ENCODE data around the gene DMP1.

The DMP1 gene, protein sequence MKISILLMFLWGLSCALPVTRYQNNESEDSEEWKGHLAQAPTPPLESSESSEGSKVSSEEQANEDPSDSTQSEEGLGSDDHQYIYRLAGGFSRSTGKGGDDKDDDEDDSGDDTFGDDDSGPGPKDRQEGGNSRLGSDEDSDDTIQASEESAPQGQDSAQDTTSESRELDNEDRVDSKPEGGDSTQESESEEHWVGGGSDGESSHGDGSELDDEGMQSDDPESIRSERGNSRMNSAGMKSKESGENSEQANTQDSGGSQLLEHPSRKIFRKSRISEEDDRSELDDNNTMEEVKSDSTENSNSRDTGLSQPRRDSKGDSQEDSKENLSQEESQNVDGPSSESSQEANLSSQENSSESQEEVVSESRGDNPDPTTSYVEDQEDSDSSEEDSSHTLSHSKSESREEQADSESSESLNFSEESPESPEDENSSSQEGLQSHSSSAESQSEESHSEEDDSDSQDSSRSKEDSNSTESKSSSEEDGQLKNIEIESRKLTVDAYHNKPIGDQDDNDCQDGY

DNA sequence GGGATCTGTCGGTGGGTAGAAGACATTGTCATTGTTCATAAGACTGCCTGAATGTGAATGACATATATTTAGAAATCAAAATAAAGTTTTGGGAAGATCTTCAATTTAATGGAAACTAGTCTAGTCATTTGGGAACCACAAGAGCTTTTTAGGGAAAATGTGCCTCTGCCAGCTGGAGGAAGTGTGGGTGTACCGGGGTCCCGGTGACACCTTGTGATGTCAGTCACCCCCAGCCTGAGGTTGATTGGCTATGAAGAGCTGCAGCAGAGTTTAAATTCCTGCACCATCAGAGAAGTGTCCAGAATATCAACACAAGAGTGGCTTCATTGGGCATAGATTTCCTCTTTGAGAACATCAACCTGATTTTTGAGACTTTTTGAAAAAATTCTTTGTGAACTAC lies at the start of gene DMP1:
TSS of gene DMP1 (plus strand) at position 301 of the 400 bp plus-strand sequence. CDS start 6,213 bp downstream, outside the sequence.
- Histone ChIP-seq H3K4me1 (no peaks in the 10 kb centered on the region), H3K4me2 (ENCODE audit: low read length) (no peak within 1 kb of the TSS), H3K9me3 (ENCODE audit: control insufficient read depth, low read length) (no peaks in the 10 kb centered on the region), H3K79me2 (no peaks in the 10 kb centered on the region), H3K27me3 (ENCODE audit: control insufficient read depth, insufficient read depth, low read length) (no peaks in the 10 kb centered on the region), H3K27ac (no peak within 1 kb of the TSS), H3K36me3 (ENCODE audit: control insufficient read depth, insufficient read depth, low read length) (no peaks in the 10 kb centered on the region), H3K9ac (no peak within 1 kb of the TSS), H2AFZ (no peak within 1 kb of the TSS), H3K4me3 (ENCODE audit: low read depth, low read length) (no peak within 1 kb of the TSS)
- TF ChIP-seq, protein P1, sequence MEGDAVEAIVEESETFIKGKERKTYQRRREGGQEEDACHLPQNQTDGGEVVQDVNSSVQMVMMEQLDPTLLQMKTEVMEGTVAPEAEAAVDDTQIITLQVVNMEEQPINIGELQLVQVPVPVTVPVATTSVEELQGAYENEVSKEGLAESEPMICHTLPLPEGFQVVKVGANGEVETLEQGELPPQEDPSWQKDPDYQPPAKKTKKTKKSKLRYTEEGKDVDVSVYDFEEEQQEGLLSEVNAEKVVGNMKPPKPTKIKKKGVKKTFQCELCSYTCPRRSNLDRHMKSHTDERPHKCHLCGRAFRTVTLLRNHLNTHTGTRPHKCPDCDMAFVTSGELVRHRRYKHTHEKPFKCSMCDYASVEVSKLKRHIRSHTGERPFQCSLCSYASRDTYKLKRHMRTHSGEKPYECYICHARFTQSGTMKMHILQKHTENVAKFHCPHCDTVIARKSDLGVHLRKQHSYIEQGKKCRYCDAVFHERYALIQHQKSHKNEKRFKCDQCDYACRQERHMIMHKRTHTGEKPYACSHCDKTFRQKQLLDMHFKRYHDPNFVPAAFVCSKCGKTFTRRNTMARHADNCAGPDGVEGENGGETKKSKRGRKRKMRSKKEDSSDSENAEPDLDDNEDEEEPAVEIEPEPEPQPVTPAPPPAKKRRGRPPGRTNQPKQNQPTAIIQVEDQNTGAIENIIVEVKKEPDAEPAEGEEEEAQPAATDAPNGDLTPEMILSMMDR (IDR thresholded peaks at IDR 0.05) = no peak

DNA sequence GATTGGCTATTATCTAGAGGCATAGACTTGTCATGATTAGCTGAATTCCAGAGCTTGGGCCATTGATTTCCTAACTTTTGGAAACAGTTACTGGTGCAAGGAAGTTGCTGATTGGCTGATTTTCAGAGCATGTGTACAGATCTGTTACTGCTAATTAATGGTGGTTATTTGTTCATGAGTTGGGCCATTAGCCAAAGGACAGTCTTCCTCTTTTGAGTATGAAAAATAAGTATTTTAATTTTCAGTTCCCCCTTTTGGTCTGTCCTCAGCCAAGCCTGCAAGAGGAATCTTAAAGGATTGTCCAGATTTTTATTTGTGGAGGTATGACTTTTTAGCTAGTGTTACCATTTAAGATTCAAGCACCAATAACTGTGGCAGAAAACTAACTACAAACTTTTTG lies 48.7 kb upstream of the DMP1 start:
- no peak overlapping the region for H3K27ac ChIP-seq
- H3K4me1 ChIP-seq = no peaks in the 10 kb centered on the region
- TF ChIP-seq, protein P1 (IDR thresholded peaks at IDR 0.05) = no peak
- no peak overlapping the region for H3K4me2 ChIP-seq (ENCODE audit: low read length)
- H3K27me3 ChIP-seq (ENCODE audit: control insufficient read depth, insufficient read depth, low read length) = no peaks in the 10 kb centered on the region
- no peaks in the 10 kb centered on the region for H3K79me2 ChIP-seq
- H3K9me3 ChIP-seq (ENCODE audit: control insufficient read depth, low read length) = no peaks in the 10 kb centered on the region
- no peak overlapping the region for H3K9ac ChIP-seq
- no peaks in the 10 kb centered on the region for H3K36me3 ChIP-seq (ENCODE audit: control insufficient read depth, insufficient read depth, low read length)
- H3K4me3 ChIP-seq (ENCODE audit: low read depth, low read length) = no peak overlapping the region
- no peak overlapping the region for H2AFZ ChIP-seq

DNA sequence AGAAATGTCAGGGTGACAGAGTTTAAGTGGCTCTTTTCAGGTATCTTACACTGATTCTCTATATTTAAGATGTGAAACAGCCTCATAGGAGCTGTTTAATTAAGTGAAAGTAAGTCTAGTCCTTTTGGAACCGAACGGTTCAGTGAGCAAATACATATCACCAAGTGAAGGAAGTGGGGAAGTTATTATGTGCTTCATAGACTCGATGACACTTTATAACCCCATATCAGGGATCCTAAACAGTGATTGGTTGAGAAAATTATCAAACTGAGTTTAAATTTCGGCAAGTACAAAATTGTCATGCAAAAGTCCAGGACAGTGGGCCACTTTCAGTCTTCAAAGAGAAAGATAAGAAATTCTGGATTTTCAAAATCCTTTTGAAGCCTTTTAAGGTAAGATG lies 41.9 kb upstream of the DMP1 start, which contains the start of gene DSPP:
TSS of gene DSPP (plus strand) at position 301 of the 400 bp plus-strand sequence. CDS start 2,380 bp downstream, outside the sequence.
- Histone ChIP-seq H3K4me1 (no peaks in the 10 kb centered on the region), H3K79me2 (no peaks in the 10 kb centered on the region), H3K4me2 (ENCODE audit: low read length) (no peak within 1 kb of the TSS), H3K27me3 (ENCODE audit: control insufficient read depth, insufficient read depth, low read length) (no peaks in the 10 kb centered on the region), H3K9me3 (ENCODE audit: control insufficient read depth, low read length) (no peaks in the 10 kb centered on the region), H3K36me3 (ENCODE audit: control insufficient read depth, insufficient read depth, low read length) (no peaks in the 10 kb centered on the region), H3K4me3 (ENCODE audit: low read depth, low read length) (no peak within 1 kb of the TSS), H3K27ac (no peak within 1 kb of the TSS), H2AFZ (no peak within 1 kb of the TSS), H3K9ac (no peak within 1 kb of the TSS)
- TF ChIP-seq, protein P1 (IDR thresholded peaks at IDR 0.05) = no peak

DNA sequence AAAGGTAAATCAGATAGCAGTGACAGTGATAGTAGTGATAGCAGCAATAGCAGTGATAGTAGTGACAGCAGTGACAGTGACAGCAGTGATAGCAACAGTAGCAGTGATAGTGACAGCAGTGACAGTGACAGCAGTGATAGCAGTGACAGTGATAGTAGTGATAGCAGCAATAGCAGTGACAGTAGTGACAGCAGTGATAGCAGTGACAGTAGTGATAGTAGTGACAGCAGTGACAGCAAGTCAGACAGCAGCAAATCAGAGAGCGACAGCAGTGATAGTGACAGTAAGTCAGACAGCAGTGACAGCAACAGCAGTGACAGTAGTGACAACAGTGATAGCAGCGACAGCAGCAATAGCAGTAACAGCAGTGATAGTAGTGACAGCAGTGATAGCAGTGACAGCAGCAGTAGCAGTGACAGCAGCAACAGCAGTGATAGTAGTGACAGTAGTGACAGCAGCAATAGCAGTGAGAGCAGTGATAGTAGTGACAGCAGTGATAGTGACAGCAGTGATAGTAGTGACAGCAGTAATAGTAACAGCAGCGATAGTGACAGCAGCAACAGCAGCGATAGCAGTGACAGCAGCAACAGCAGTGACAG lies 35.7 kb upstream of the DMP1 start:
- H3K36me3 ChIP-seq (ENCODE audit: control insufficient read depth, insufficient read depth, low read length) = no peaks in the 10 kb centered on the region
- no peak overlapping the region for H3K9ac ChIP-seq
- no peaks in the 10 kb centered on the region for H3K79me2 ChIP-seq
- H2AFZ ChIP-seq = no peak overlapping the region
- H3K27ac ChIP-seq = no peak overlapping the region
- H3K4me2 ChIP-seq (ENCODE audit: low read length) = no peak overlapping the region
- no peak overlapping the region for H3K4me3 ChIP-seq (ENCODE audit: low read depth, low read length)
- H3K4me1 ChIP-seq = no peaks in the 10 kb centered on the region
- no peaks in the 10 kb centered on the region for H3K9me3 ChIP-seq (ENCODE audit: control insufficient read depth, low read length)
- TF ChIP-seq, protein P1 (IDR thresholded peaks at IDR 0.05) = no peak
- H3K27me3 ChIP-seq (ENCODE audit: control insufficient read depth, insufficient read depth, low read length) = no peaks in the 10 kb centered on the region
